KMS-11 (cell line): Measurements from ENCODE around the gene RPLP2.

Experiments
- H2AFZ ChIP-seq: fragments of 200-600 bp; sonication (generic); 2 replicates; pipeline ENCODE4 v1.6.1; 2016; ENCODE audit warnings: antibody characterized with exemption, mixed run types, low read depth
- H3K27ac ChIP-seq: fragments of 200-600 bp; sonication (generic); 2 replicates; pipeline ENCODE4 v1.6.1; 2016; ENCODE audit warnings: mild to moderate bottlenecking, mixed run types
- H3K27me3 ChIP-seq: fragments of 200-600 bp; sonication (generic); 2 replicates; pipeline ENCODE4 v1.6.1; 2017; ENCODE audit warnings: mild to moderate bottlenecking, low read depth, mixed run types, moderate library complexity; ENCODE audit not compliant: insufficient read depth
- H3K36me3 ChIP-seq: fragments of 200-600 bp; sonication (generic); 2 replicates; pipeline ENCODE4 v1.6.1; 2017; ENCODE audit warnings: mild to moderate bottlenecking, mixed run types; ENCODE audit not compliant: insufficient read depth
- H3K4me1 ChIP-seq: fragments of 200-600 bp; sonication (generic); 2 replicates; pipeline ENCODE4 v1.6.1; 2016; ENCODE audit warnings: mild to moderate bottlenecking, low read depth, mixed run types; ENCODE audit not compliant: poor library complexity, severe bottlenecking
- H3K4me2 ChIP-seq: fragments of 200-600 bp; sonication (generic); 2 replicates; pipeline ENCODE4 v1.7.0; 2016; ENCODE audit warnings: mild to moderate bottlenecking, mixed run types
- H3K4me3 ChIP-seq: fragments of 200-600 bp; sonication (generic); IDR thresholded peaks from 2 replicates; pipeline ENCODE4 v1.6.1; 2017; ENCODE audit warnings: low read depth, low read length, mixed read lengths; ENCODE audit not compliant: insufficient read depth
- H3K79me2 ChIP-seq: fragments of 200-600 bp; sonication (generic); 2 replicates; pipeline ENCODE4 v1.6.1; 2016; ENCODE audit warnings: low read depth, mixed run types; ENCODE audit not compliant: insufficient read depth
- H3K9ac ChIP-seq: fragments of 200-600 bp; sonication (generic); 2 replicates; pipeline ENCODE4 v1.6.1; 2016; ENCODE audit warnings: mild to moderate bottlenecking, mixed run types
- H4K20me1 ChIP-seq: fragments of 200-600 bp; sonication (generic); 2 replicates; pipeline ENCODE4 v1.6.1; 2016; ENCODE audit warnings: mild to moderate bottlenecking, mixed run types; ENCODE audit not compliant: insufficient read depth
- TF ChIP-seq, protein P1 (sequence below): fragments of 200-600 bp; sonication (generic); conservative IDR thresholded peaks from 2 replicates; pipeline ENCODE4 v1.6.1; 2017; ENCODE audit warnings: low read depth, mild to moderate bottlenecking, antibody characterized with exemption, low read length, moderate library complexity, mixed read lengths

The RPLP2 gene

GRCh38 chr11:819129-819931 lies 9.6 kb downstream of the RPLP2 start:
- TF ChIP-seq, protein P1, sequence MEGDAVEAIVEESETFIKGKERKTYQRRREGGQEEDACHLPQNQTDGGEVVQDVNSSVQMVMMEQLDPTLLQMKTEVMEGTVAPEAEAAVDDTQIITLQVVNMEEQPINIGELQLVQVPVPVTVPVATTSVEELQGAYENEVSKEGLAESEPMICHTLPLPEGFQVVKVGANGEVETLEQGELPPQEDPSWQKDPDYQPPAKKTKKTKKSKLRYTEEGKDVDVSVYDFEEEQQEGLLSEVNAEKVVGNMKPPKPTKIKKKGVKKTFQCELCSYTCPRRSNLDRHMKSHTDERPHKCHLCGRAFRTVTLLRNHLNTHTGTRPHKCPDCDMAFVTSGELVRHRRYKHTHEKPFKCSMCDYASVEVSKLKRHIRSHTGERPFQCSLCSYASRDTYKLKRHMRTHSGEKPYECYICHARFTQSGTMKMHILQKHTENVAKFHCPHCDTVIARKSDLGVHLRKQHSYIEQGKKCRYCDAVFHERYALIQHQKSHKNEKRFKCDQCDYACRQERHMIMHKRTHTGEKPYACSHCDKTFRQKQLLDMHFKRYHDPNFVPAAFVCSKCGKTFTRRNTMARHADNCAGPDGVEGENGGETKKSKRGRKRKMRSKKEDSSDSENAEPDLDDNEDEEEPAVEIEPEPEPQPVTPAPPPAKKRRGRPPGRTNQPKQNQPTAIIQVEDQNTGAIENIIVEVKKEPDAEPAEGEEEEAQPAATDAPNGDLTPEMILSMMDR: no peak
- Histone ChIP-seq H4K20me1 (no peaks in the 10 kb centered on the region), H3K79me2 (no peaks in the 10 kb centered on the region; the same call in 1 of the 2 replicates), H3K9ac (peak overlapping the region; percentile 66), H3K27ac (peak overlapping the region; percentile 51), H2AFZ (peak overlapping the region; percentile 47; the same call in 1 of the 2 replicates), H3K36me3 (no peaks in the 10 kb centered on the region), H3K4me1 (peaks cover 9% of the 10 kb centered on the region), H3K4me2 (peak overlapping the region; percentile 81), H3K4me3 (no peak overlapping the region), H3K27me3 (no peaks in the 10 kb centered on the region)

DNA sequence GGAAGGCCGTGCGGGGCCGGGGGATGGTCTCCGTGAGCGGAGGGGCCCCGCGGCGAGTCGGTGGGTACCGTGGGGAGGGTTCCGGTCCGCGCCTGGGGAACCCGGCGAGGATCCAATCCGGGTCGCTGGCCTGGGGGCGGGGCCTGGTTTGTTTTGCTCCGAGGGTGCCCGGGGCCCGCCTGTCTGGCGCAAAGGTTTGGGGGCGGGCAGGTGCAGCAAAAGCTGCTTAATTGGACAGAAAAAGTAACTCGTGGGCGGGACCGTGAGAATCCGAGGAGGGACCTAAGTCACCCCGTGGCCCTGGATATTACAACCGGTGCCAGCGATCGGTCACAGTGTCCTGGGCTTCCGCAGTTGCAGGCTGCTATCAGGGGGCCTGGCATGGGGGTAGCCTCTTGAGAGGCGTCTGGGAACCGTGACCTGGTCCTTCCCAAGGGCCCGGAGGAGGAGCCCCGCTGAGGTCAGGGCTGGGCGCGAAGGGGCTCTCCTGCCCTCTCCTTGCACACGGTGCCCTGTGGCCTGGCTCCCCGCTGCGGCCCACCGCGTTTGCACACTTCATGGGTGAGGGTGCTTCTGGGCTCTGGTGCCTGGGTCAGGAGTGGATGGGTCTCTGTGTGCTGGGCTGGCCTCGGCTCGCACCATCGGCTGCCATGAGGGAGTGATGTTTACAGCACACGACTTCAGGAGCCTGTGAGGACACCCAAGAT lies 10.3 kb downstream of the RPLP2 start:
- peak overlapping the region; percentile 51 for H3K27ac ChIP-seq
- H3K27me3 ChIP-seq: no peaks in the 10 kb centered on the region
- H3K79me2 ChIP-seq: no peaks in the 10 kb centered on the region; the same call in 1 of the 2 replicates
- H4K20me1 ChIP-seq: no peaks in the 10 kb centered on the region
- H3K9ac ChIP-seq: peak overlapping the region; percentile 66
- no peaks in the 10 kb centered on the region for H3K36me3 ChIP-seq
- H3K4me1 ChIP-seq: peaks cover 9% of the 10 kb centered on the region
- H3K4me3 ChIP-seq: no peak overlapping the region
- TF ChIP-seq, protein P1: no peak
- peak overlapping the region; percentile 47; the same call in 1 of the 2 replicates for H2AFZ ChIP-seq
- H3K4me2 ChIP-seq: peak overlapping the region; percentile 81

DNA sequence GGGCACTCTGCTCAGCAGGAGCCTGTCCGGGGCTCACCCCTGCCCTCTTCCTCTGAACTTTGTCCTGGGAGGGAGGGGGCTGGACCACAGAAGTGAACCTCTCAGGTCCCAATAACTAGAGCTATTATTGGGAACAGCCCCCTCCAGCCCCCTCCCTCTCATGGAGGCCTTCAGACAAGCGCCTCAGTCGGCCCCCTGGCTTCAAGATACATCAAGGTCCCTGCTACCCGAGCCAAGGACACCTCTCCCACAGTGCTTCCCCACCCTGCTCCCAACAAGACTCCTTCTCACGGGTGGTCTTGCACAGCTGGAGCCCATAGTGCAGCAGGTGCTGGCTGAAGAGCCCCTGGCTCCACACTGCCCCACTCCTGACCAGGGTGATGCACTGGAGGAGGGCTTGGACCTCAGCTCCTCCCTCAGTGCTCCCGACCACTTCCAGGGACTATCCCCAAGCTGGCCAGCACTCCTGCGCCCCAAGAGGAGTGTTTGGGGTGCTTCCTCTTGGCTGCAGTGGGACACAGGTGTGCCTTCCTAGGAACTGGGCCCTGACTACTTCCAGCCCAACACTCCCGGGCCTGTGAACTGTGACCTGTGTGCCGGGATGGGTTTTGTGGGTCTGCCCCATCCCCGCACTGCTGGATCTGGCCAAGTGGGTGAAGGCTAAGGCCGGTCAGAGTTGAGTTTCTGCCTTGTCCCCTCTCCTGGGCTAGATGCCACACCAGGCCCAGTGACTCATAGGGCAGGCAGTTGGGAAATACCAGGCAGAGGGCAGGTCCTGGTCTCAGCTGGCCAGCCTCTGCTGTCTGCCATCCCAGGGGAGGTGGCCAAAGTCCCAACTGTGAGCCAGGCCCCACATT lies 11.1 kb downstream of the RPLP2 start:
- Histone ChIP-seq H4K20me1 (no peaks in the 10 kb centered on the region), H3K4me3 (no peak overlapping the region), H3K4me2 (peak overlapping the region; percentile 81), H3K36me3 (no peaks in the 10 kb centered on the region), H3K4me1 (peaks cover 9% of the 10 kb centered on the region), H2AFZ (no peak overlapping the region), H3K27ac (no peak overlapping the region; the same call in 1 of the 2 replicates), H3K9ac (peak overlapping the region; percentile 41; the same call in 1 of the 2 replicates), H3K79me2 (no peaks in the 10 kb centered on the region; the same call in 1 of the 2 replicates), H3K27me3 (no peaks in the 10 kb centered on the region)
- TF ChIP-seq, protein P1: no peak
